OCI-LY1 (cell line): Measurements from ENCODE around the gene DOK6.

Experiments
- H2AFZ ChIP-seq: fragments of 200-600 bp; sonication (generic), shearing (Covaris generic); 2 replicates; pipeline ENCODE4 v1.6.0; 2014; ENCODE audit warnings: antibody characterized with exemption, mild to moderate bottlenecking, low read length
- H3F3A ChIP-seq: fragments of 200-600 bp; sonication (generic), shearing (Covaris generic); 2 replicates; pipeline ENCODE4 v1.6.0; 2014; ENCODE audit warnings: mild to moderate bottlenecking, antibody characterized with exemption, low read length, moderate library complexity; ENCODE audit not compliant: insufficient read depth
- H3K27ac ChIP-seq: fragments of 200-600 bp; sonication (generic); 2 replicates; pipeline ENCODE4 v1.5.1; 2014; ENCODE audit warnings: low read length, mixed run types, mild to moderate bottlenecking, low read depth; ENCODE audit not compliant: poor library complexity, severe bottlenecking
- H3K27me3 ChIP-seq: fragments of 200-600 bp; sonication (generic); 2 replicates; pipeline ENCODE4 v1.6.0; 2014; ENCODE audit warnings: antibody characterized with exemption, mild to moderate bottlenecking, low read length, moderate library complexity; ENCODE audit not compliant: insufficient read depth
- H3K36me3 ChIP-seq: fragments of 200-600 bp; sonication (generic); 2 replicates; pipeline ENCODE4 v1.6.1; 2014; ENCODE audit warnings: mild to moderate bottlenecking, antibody characterized with exemption, low read length, moderate library complexity, mixed read lengths; ENCODE audit not compliant: insufficient read depth
- H3K4me1 ChIP-seq: fragments of 200-600 bp; sonication (generic); 2 replicates; pipeline ENCODE4 v1.5.1; 2014; ENCODE audit warnings: mild to moderate bottlenecking, low read length, moderate library complexity; ENCODE audit not compliant: insufficient read depth, severe bottlenecking
- H3K4me2 ChIP-seq: fragments of 200-600 bp; sonication (generic), shearing (Covaris generic); 2 replicates; pipeline ENCODE4 v1.6.1; 2014; ENCODE audit warnings: low read length
- H3K4me3 ChIP-seq: fragments of 200-600 bp; sonication (generic); 2 replicates; pipeline ENCODE4 v1.5.1; 2014; ENCODE audit warnings: low read length, low read depth, mild to moderate bottlenecking, mixed read lengths; ENCODE audit not compliant: poor library complexity, severe bottlenecking
- H3K79me2 ChIP-seq: fragments of 200-600 bp; shearing (Covaris generic); 2 replicates; pipeline ENCODE4 v1.6.1; 2016; ENCODE audit warnings: mixed run types, low read length, mixed read lengths; ENCODE audit not compliant: insufficient read depth
- H3K9ac ChIP-seq: fragments of 200-600 bp; sonication (generic), shearing (Covaris generic); 2 replicates; pipeline ENCODE4 v1.6.1; 2014; ENCODE audit warnings: mild to moderate bottlenecking, low read length, mixed read lengths
- H3K9me2 ChIP-seq: fragments of 200-600 bp; sonication (generic), shearing (Covaris generic); 2 replicates; pipeline ENCODE4 v1.6.1; 2014; ENCODE audit warnings: low read depth, mild to moderate bottlenecking, low read length, mixed read lengths
- H3K9me3 ChIP-seq: fragments of 200-600 bp; shearing (Covaris generic); 2 replicates; pipeline ENCODE4 v1.6.1; 2014; ENCODE audit warnings: low read length, mixed read lengths
- H4K20me1 ChIP-seq: fragments of 200-600 bp; sonication (generic), shearing (Covaris generic); 2 replicates; pipeline ENCODE4 v1.6.0; 2016; ENCODE audit warnings: mild to moderate bottlenecking, low read length; ENCODE audit not compliant: insufficient read depth
- EZH2 ChIP-seq: fragments of 200-600 bp; sonication (generic), shearing (Covaris generic); IDR thresholded peaks from 2 replicates; pipeline ENCODE4 v1.8.0; 2017; ENCODE audit warnings: borderline replicate concordance, mixed run types, mild to moderate bottlenecking, antibody characterized with exemption, low read length, moderate library complexity, mixed read lengths
- TF ChIP-seq, protein P1 (sequence below): fragments of 200-600 bp; sonication (generic), shearing (Covaris generic); IDR thresholded peaks from 2 replicates; pipeline ENCODE4 v1.5.1; 2017; ENCODE audit warnings: mild to moderate bottlenecking, antibody characterized with exemption, low read length, moderate library complexity, mixed read lengths

The DOK6 gene

DNA sequence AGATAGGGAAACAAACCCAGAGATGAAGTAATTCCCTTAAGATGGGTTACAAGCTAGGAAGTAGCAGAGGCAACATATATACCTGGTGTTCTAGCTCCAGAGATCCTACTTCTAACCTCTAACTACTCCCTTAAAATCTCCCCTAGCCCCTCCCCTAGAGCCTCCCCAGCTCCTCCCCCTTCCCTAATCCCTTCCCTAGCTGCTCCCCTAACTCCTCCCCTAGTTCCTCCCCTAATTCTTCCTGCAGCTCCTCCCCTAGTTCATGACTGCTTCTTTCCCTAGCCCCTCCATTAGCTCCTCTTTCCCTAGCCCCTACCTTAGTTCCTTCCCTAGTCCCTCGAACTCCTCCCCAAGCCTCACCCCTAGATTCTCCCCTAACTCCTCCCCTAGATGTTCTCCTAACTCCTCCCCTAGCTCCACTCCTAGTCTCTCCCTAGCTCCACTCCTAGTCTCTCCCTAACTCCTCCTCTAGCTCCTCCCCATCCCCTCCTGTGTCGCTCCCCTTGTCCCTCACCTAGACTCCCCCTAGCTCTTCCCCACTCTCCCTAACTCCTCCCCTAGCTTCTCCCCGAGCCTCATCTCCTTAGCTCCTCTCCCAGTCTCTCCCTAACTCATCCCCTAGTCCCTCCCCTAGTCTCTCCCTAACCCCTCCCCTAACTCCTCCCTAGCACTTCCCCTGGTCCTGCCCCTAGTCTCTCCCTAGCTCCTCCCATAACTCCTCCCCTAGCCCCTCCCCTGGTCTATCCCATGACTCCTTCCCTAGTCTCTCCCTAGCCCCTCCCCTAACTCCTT, 438.1 kb downstream of the DOK6 start:
- Histone ChIP-seq H3K79me2 (no peaks in the 10 kb centered on the region), H3K9me2 (no peaks in the 10 kb centered on the region), H3F3A (no peaks in the 10 kb centered on the region), H3K9me3 (no peaks in the 10 kb centered on the region), H4K20me1 (no peaks in the 10 kb centered on the region), H3K9ac (no peak overlapping the region), H2AFZ (no peak overlapping the region), H3K4me1 (no peaks in the 10 kb centered on the region), H3K4me2 (no peak overlapping the region), H3K36me3 (no peaks in the 10 kb centered on the region), H3K4me3 (no peak overlapping the region), H3K27ac (no peak overlapping the region), H3K27me3 (no peaks in the 10 kb centered on the region)
- TF ChIP-seq, protein P1, sequence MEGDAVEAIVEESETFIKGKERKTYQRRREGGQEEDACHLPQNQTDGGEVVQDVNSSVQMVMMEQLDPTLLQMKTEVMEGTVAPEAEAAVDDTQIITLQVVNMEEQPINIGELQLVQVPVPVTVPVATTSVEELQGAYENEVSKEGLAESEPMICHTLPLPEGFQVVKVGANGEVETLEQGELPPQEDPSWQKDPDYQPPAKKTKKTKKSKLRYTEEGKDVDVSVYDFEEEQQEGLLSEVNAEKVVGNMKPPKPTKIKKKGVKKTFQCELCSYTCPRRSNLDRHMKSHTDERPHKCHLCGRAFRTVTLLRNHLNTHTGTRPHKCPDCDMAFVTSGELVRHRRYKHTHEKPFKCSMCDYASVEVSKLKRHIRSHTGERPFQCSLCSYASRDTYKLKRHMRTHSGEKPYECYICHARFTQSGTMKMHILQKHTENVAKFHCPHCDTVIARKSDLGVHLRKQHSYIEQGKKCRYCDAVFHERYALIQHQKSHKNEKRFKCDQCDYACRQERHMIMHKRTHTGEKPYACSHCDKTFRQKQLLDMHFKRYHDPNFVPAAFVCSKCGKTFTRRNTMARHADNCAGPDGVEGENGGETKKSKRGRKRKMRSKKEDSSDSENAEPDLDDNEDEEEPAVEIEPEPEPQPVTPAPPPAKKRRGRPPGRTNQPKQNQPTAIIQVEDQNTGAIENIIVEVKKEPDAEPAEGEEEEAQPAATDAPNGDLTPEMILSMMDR, result no peak
- no peak for TF ChIP-seq EZH2

DNA sequence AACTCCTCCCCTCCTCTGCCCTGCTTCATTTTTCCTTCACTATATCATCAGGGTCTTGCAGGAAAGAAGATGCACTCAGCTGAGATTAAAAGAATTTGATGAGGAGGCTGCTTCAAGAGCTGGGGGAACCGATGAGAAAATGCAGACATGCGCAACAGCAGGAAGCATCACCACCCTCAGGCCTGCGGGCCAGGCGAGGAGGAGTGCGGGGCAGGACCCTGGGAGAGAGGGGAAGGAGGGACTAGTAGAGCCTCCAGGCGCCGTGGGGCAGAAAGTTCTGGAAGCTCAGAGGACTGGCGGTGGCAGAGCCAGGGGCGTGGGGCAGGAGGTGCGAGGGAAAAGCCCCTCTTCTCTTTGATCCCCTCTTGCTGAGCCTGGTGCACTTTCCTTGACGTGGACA, 438.8 kb downstream of the DOK6 start:
- no peak for TF ChIP-seq EZH2
- TF ChIP-seq, protein P1, result no peak
- H3K4me3 ChIP-seq, result no peak overlapping the region
- no peaks in the 10 kb centered on the region for H3F3A ChIP-seq
- H3K9me2 ChIP-seq, result no peaks in the 10 kb centered on the region
- H3K9me3 ChIP-seq, result no peaks in the 10 kb centered on the region
- no peaks in the 10 kb centered on the region for H3K36me3 ChIP-seq
- H4K20me1 ChIP-seq, result no peaks in the 10 kb centered on the region
- H3K27me3 ChIP-seq, result no peaks in the 10 kb centered on the region
- no peaks in the 10 kb centered on the region for H3K4me1 ChIP-seq
- no peak overlapping the region for H2AFZ ChIP-seq
- no peak overlapping the region for H3K9ac ChIP-seq
- H3K79me2 ChIP-seq, result no peaks in the 10 kb centered on the region
- H3K27ac ChIP-seq, result no peak overlapping the region
- no peak overlapping the region for H3K4me2 ChIP-seq

DNA sequence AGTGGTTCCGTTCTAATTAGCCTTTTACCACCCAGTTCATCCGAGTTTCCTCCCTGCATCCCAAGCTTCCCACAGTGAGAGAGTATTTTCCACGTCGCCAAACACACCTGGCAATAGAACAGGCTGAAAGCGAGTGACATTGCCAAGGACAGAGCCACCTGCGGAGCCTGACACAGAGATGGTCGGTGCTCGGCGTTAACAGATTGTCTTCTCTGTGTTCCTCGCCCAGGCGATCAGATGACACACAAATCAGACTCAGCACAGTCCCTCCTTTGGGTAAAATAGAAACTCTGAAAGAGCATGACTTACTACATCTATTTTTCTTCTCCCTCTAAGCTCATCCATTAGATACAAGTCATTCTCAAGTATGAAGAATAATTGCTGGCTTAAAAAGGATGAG, 439.3 kb downstream of the DOK6 start:
- H3K9me2 ChIP-seq, result no peaks in the 10 kb centered on the region
- TF ChIP-seq, protein P1, result no peak
- TF ChIP-seq EZH2, result no peak
- H3K4me2 ChIP-seq, result no peak overlapping the region
- no peak overlapping the region for H3K27ac ChIP-seq
- no peaks in the 10 kb centered on the region for H3K27me3 ChIP-seq
- H4K20me1 ChIP-seq, result no peaks in the 10 kb centered on the region
- no peaks in the 10 kb centered on the region for H3F3A ChIP-seq
- H3K4me3 ChIP-seq, result no peak overlapping the region
- H2AFZ ChIP-seq, result no peak overlapping the region
- no peaks in the 10 kb centered on the region for H3K9me3 ChIP-seq
- no peaks in the 10 kb centered on the region for H3K79me2 ChIP-seq
- H3K4me1 ChIP-seq, result no peaks in the 10 kb centered on the region
- no peak overlapping the region for H3K9ac ChIP-seq
- H3K36me3 ChIP-seq, result no peaks in the 10 kb centered on the region
